SK-N-SH treated with all-trans-retinoic acid at 6 μM for 48 hours (cell line): ENCODE data around the gene RASL12.

Source experiments
- ARNTL ChIP-seq: fragments of 450-650 bp; formaldehyde crosslinking; IDR thresholded peaks from 2 replicates; pipeline ENCODE4 v1.5.0; 2020; ENCODE audit warnings: low read depth, mild to moderate bottlenecking, moderate library complexity, borderline replicate concordance
- ESRRG ChIP-seq: fragments of 250-450 bp; sonication (Bioruptor Pico); IDR thresholded peaks from 2 replicates; pipeline ENCODE4 v1.6.1; 2021; ENCODE audit warnings: mild to moderate bottlenecking
- GLIS3 ChIP-seq: fragments of 250-450 bp; sonication (Bioruptor Pico); IDR thresholded peaks from 2 replicates; pipeline ENCODE4 v1.5.0; 2020; ENCODE audit warnings: mild to moderate bottlenecking, moderate library complexity
- OSR1 ChIP-seq: fragments of 250-450 bp; sonication (Bioruptor Pico); IDR thresholded peaks from 2 replicates; pipeline ENCODE4 v1.8.0; 2022; ENCODE audit warnings: moderate library complexity, mild to moderate bottlenecking, inconsistent platforms
- PPARA ChIP-seq: fragments of 250-450 bp; sonication (Bioruptor Pico); IDR thresholded peaks from 2 replicates; pipeline ENCODE4 v1.5.0; 2020; ENCODE audit warnings: mild to moderate bottlenecking, borderline replicate concordance
- RARB ChIP-seq: fragments of 250-450 bp; sonication (Bioruptor Pico); IDR thresholded peaks from 2 replicates; pipeline ENCODE4 v1.8.0; 2021; ENCODE audit warnings: mild to moderate bottlenecking, moderate library complexity
- TCF4 ChIP-seq: fragments of 250-450 bp; sonication (Bioruptor Pico); IDR thresholded peaks from 2 replicates; pipeline ENCODE4 v1.8.0; 2021; ENCODE audit warnings: mild to moderate bottlenecking, moderate library complexity, borderline replicate concordance
- TOX ChIP-seq: fragments of 250-450 bp; sonication (Bioruptor Pico); IDR thresholded peaks from 2 replicates; pipeline ENCODE4 v1.8.0; 2021; ENCODE audit warnings: mild to moderate bottlenecking, moderate library complexity, borderline replicate concordance
- ZFP30 ChIP-seq: fragments of 450-650 bp; formaldehyde crosslinking; IDR thresholded peaks from 2 replicates; pipeline ENCODE4 v1.5.0; 2022; ENCODE audit warnings: mild to moderate bottlenecking, moderate library complexity
- ZNF565 ChIP-seq: fragments of 450-650 bp; formaldehyde crosslinking; conservative IDR thresholded peaks from 2 replicates; pipeline ENCODE4 v1.5.0; 2020; ENCODE audit warnings: low read depth, mild to moderate bottlenecking, moderate library complexity
- ZNF8 ChIP-seq: fragments of 450-650 bp; formaldehyde crosslinking; IDR thresholded peaks from 2 replicates; pipeline ENCODE4 v1.5.0; 2020; ENCODE audit warnings: mild to moderate bottlenecking, moderate library complexity
- TF ChIP-seq, protein P1 (sequence below): fragments of 250-450 bp; sonication (Bioruptor Pico); IDR thresholded peaks from 2 replicates; pipeline ENCODE4 v1.8.0; 2020; ENCODE audit warnings: mild to moderate bottlenecking, moderate library complexity, borderline replicate concordance

DNA sequence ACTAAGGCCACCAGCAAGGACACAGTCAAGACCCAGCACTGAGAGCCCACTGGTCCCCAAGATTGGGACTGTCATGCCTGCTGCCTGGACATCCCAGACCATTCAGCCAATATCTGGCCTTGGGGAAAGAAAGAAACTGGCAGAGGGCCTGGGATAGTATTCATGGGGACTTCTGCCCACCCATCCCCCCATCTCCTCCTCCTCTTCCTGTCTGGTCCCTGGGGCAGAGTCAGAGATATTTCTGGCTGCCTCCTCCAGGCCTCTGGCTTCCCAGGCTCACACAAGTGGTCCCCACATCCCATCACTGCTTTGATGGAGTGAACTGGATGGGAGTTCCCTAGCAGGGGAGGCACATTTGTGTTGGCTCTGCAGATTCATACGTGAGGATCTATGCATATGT is 4.2 kb upstream of the RASL12 start:
- TF ChIP-seq RARB (no peak), ARNTL (CRISPR knock-in tag) (no peak), ZFP30 (CRISPR knock-in tag) (no peak), OSR1 (CRISPR knock-in tag) (no peak), TOX (CRISPR knock-in tag) (no peak), ZNF8 (CRISPR knock-in tag) (no peak), PPARA (CRISPR knock-in tag) (no peak), ESRRG (CRISPR knock-in tag) (no peak), GLIS3 (no peak), TCF4 (no peak), ZNF565 (CRISPR knock-in tag) (no peak)
- TF ChIP-seq, protein P1, sequence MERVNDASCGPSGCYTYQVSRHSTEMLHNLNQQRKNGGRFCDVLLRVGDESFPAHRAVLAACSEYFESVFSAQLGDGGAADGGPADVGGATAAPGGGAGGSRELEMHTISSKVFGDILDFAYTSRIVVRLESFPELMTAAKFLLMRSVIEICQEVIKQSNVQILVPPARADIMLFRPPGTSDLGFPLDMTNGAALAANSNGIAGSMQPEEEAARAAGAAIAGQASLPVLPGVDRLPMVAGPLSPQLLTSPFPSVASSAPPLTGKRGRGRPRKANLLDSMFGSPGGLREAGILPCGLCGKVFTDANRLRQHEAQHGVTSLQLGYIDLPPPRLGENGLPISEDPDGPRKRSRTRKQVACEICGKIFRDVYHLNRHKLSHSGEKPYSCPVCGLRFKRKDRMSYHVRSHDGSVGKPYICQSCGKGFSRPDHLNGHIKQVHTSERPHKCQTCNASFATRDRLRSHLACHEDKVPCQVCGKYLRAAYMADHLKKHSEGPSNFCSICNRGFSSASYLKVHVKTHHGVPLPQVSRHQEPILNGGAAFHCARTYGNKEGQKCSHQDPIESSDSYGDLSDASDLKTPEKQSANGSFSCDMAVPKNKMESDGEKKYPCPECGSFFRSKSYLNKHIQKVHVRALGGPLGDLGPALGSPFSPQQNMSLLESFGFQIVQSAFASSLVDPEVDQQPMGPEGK (CRISPR knock-in tag): no peak
